ENCODE measurements around the gene CDC42SE1.

CDC42SE1 gene

DNA sequence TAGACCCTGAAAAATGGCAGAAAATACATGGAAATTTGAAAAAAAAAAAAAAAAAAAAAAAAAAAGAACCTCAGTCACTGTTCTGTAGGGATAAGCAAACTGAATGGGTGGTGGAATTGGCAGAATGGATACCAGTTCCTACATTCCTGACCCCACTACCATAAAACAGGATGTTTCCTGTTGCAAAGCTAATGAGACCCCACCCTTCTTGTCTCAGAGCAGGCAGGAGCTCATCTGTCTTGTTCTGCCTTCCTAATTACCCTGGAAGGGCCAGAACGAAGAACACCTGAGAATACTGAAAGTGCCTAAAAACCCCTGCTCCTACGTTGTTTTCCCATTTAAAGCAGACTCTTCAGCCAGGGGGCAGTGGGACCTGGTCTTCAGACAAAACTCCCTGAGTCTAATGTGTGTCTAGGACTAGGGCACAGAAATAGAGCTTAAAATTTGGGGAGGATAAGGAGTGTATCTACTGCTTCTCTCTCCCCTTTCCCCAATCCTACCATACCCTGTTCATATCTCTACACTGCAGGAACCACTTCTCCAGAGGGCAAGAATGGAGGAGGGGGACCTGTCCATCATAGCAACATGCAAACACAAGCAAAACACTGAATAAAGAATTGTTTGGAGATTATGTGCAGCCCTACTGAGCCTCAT lies 7.9 kb downstream of the CDC42SE1 start:
- no peak for DNase-seq

DNA sequence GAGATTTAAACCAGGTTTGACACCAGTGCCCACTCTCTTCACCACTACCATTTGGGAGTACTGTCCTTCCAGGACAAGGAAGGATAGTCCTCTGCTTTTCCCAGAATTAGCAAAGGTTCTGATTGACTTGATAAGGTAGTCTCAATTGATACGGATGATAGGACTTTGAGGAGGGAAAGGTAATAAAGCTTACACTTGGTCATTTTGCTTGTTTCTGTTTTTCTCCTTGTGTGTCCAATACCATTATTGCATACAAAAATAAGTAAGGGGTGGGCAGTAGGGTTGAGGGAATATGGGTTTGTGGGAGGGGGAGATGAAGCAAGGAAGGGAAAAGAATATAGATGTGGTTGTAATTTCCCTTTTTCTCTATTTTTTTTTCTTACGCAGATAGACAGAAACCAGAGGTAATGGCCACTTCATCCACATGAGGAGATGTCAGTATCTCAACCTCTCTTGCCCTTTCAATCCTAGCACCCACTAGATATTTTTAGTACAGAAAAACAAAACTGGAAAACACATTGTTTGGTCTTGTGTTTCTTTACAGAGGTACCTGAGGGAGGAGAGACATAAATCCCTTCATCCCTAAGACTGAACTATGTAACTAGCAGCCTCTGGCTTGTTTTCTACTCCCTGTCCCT lies 9.3 kb downstream of the CDC42SE1 start:
- DNase-seq = peak; percentile 37

DNA sequence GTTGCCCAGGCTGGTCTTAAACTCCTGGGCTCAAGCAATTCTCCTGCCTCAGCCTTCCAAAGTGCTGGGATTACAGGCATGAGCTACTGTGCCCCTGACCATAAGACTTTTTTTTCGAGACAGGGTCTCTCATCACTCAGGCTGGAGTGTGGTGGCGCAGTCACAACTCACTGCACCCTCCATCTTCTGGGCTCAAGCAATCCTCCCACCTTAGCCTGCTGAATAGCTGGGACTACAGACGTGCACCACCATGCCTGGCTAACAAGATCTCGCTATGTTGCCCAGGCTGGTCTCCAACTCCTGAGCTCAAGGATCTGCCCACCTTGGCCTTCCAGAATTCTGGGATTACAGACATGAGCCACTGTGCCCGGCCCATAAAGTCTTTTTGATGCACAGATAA lies 10.0 kb downstream of the CDC42SE1 start:
- DNase-seq = peak; percentile 38

DNA sequence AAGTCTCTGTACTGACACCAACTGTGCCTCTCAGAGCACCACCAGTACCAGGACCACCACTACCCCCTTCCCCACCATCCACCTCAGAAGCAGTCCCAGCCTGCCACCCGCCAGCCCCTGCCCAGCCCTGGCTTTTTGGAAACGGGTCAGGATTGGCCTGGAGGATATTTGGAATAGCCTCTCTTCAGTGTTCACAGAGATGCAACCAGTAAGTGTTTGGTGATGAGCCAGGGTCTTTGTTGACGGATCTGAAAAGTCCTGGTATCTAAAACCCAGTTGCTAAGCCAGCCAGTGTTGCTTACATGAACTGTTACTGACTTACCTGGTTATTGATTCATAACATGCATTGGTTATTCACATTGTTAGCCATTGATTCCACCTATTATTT lies 10.8 kb downstream of the CDC42SE1 start:
- no peak for DNase-seq

DNA sequence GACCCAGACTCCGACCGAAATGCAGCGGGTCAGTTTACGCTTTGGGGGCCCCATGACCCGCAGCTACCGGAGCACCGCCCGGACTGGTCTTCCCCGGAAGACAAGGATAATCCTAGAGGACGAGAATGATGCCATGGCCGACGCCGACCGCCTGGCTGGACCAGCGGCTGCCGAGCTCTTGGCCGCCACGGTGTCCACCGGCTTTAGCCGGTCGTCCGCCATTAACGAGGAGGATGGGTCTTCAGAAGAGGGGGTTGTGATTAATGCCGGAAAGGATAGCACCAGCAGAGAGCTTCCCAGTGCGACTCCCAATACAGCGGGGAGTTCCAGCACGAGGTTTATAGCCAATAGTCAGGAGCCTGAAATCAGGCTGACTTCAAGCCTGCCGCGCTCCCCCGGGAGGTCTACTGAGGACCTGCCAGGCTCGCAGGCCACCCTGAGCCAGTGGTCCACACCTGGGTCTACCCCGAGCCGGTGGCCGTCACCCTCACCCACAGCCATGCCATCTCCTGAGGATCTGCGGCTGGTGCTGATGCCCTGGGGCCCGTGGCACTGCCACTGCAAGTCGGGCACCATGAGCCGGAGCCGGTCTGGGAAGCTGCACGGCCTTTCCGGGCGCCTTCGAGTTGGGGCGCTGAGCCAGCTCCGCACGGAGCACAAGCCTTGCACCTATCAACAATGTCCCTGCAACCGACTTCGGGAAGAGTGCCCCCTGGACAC lies 11.3 kb downstream of the CDC42SE1 start:
- peak; percentile 75 for DNase-seq

DNA sequence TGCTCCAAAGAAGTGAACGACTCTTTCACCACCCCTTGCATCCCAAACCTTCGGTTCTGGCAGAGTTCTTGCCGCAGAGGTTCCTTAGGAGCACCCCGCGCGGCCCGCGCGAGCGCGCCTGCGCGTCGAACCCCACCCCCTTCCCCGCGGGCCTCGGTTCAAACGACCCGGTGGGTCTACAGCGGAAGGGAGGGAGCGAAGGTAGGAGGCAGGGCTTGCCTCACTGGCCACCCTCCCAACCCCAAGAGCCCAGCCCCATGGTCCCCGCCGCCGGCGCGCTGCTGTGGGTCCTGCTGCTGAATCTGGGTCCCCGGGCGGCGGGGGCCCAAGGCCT lies 11.9 kb downstream of the CDC42SE1 start, which contains the start of gene C1orf56:
Gene C1orf56 (plus strand): TSS at position 161 of the 334 bp plus-strand sequence. CDS start 97 bp downstream, at position 258.
- DNase-seq = peak; percentile 69

DNA sequence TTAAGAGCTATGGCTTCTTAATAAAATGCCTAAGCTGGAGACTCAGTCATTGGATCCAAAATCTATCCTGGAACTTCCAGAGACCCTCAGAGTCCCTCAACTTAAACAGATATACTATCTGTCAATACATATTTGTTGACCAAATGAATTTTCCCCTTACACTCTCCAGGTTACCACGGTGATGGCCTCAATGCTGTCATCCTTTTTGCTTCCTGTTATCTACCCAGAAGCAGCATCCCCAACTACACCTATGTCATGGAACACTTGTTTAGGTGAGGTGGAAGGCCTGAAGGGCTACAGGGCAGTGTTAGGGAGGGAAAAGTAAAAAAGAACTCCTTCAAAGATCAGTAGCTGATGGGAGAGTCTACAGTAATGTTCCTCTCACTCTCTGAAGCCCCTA lies 16.3 kb downstream of the CDC42SE1 start:
- peak; percentile 39 for DNase-seq

DNA sequence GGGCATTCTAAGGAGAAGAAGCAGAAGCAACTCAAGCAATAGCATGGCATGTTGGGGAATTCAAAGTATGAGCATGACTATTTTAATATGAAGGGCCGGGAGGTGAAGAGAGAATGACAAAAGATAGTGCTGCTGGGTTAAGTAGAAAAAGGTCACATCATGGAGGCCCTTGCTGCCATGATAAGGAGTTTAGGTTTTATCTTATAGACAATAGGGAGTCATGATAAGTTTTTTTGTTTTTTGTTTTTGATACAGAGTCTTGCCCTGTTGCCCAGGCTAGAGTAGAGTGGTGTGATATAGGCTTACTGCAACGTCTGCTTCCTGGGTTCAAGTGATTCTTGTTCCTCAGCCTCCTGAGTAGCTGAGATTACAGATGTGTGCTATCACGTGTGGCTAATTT lies 19.9 kb downstream of the CDC42SE1 start:
- no peak for DNase-seq

DNA sequence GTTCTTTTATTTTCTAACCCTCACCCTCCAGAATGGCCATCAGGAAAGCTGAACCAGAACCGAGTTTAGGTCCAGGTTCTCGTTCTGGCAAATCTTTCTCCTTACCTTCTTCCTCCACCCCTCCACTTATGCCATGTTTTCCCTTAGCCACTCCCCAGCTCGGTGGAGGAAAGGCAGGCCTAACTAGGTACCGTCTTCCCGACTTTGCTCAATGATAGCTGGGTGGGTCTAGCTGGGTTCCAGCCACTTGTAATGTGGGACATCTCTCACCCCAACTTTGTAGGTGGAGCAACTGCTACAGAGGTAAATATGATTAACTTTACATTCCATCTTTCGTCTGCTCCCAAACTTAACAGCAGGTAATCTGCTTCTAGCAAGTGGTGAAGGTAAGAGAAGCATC lies 22.4 kb downstream of the CDC42SE1 start:
- DNase-seq = no peak

DNA sequence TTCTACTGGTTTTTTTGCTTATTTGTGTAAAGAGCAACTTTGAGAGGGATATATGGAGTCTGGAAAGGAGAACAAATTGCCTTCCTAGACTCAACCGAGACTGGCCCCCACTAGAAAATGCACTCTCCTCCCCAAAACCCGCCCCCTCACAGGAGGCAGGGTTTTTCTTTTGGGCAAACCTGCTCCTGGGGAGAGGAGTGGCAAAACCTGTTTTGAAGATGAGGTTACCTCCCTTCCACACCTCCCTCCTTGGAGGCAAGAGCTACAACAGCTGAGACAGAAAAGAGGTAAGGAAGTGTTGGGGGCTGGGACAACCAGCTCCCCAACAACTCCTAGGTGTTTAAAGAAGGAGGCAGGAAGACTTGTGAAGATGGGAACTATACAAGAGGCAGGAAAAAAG lies 23.1 kb downstream of the CDC42SE1 start, which contains the start of gene BNIPL:
Gene BNIPL (plus strand): TSS at position 231 of the 400 bp plus-strand sequence. CDS start 140 bp downstream, at position 371.
- no peak for DNase-seq

DNA sequence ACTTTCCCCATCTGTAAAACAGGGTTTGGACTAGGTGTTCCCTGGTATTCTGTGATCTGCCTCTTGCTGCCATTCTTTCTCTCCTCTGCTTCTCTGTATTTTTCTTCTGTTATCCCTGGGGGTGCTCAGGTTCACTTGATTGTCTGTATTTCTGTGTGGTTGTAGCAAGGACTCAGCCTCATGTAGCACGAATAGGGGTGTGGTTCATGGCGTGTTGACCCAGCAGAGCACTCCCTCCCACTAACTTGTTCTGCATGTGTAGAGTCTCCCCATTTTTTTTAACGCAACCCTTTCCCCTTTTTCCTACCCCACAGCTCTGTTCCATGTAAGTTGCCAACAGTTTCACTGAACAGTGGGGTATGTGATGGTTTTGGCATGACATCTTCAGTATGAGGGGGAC lies 24.3 kb downstream of the CDC42SE1 start:
- no peak for DNase-seq

DNA sequence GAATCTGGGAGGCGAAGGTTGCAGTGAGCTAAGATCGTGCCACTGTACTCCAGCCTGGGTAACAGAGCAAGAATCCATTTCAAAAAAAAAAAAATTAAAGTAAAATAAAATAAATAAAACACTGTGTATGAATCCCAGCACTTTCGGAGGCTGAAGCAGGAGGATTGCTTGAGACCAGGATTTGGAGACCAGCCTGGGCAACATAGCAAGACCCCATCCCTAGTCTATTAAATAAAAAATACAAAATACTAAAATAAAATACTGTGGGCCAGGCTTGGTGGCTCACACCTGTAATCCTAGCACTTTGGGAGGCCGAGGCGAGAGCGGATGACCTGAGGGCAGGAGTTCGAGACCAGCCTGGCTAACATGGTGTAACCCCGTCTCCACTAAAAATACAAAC lies 27.3 kb downstream of the CDC42SE1 start:
- DNase-seq = no peak

DNA sequence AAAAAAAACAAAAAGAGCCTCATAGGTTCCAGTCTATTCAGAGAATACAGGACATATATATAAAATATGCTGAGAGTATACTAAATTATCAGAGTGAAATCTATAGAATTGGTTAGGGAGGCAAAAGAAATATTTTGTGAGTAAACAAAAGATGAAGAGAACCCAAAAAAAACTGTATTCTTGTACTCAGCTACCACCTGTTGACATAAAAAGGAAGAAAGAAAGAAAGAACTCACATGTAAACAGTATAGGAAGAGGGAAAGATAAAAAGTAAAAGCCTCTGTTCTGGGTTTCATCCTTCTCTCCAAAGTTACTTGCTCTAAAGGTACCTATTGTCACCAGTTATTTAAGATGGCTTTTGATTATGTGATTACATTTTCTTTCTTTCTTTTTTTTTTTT lies 33.0 kb downstream of the CDC42SE1 start:
- DNase-seq = no peak

DNA sequence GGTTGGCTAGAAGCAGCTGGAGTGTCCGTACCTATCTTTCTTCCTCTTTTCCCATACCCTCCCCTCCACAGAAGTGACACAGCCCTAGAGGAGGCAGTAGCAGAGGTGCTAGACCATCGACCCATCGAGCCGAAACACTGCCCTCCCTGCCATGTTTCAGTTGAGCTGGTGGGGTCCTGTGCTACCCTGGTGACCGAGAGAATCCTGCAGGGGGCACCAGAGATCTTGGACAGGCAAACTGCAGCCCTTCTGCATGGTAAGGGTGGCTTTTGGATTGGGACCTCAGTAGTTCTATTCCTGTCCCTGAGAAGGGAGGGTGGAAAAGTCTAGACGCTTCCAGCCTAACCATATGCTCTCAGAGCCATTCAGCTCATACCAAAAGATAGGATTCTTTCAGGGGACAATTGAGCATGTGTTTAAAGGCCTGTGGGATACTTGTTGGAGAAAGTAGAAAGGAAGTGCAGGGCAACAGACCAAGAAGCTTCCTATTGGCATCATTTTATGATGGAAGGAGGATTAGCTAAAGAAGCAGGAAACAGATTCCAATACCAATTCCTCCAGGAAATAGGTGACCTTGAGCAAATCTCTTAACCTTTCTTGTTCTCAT lies 34.8 kb downstream of the CDC42SE1 start:
- peak; percentile 91 for DNase-seq

DNA sequence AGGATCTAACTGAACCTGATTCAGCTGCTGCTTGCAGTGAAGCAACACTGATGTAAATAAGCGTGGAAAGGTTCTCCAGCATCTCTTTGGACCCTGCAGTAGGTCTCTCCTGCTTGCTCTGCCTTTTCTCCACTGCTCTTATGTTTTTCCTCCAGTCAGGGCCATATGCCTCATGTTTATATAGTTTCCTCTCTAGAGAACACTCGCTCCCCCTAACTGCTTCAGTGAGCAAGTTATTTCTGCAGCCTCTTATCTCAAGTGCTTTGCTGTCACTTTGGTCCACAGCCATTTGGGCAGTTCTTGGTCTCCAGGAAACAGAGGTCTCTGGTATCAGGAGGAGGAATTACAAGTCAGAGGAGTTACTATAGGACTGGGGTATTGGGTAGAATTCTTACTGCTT lies 45.9 kb downstream of the CDC42SE1 start:
- DNase-seq = no peak

DNA sequence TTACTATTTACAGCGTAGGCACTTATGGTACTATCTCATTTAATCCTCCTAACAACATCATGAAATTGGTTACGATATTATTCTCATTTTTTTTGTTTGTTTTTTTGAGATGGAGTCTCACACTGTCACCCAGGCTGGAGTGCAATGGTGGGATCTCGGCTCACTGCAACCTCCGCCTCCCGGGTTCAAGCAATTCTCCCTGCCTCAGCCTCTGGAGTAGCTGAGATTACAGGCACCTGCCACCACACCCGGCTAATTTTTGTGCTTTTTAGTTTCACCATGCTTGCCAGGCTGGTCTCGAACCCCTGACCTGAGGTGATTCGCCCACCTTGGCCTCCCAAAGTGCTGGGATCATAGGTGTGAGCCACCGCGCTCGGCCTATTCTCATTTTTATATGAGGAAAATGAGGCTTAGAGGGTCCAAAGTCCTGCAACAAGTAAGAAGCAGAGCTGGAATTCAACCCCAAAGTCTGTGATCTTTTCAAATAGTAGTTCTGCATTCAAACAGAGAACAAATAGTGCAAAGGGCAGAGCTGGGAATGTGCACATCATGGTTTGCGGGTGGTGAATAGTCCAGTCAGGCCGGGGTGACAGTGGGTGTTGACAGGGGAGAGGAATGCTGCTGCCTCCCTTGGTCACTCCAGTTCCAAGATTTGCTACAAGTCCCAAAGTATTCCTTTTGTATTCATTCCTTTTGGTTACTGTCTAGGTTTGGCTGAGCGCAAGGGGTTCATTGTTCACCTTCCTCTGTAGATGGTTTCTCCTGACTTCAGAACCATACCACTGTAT lies 46.5 kb downstream of the CDC42SE1 start:
- no peak for DNase-seq

DNA sequence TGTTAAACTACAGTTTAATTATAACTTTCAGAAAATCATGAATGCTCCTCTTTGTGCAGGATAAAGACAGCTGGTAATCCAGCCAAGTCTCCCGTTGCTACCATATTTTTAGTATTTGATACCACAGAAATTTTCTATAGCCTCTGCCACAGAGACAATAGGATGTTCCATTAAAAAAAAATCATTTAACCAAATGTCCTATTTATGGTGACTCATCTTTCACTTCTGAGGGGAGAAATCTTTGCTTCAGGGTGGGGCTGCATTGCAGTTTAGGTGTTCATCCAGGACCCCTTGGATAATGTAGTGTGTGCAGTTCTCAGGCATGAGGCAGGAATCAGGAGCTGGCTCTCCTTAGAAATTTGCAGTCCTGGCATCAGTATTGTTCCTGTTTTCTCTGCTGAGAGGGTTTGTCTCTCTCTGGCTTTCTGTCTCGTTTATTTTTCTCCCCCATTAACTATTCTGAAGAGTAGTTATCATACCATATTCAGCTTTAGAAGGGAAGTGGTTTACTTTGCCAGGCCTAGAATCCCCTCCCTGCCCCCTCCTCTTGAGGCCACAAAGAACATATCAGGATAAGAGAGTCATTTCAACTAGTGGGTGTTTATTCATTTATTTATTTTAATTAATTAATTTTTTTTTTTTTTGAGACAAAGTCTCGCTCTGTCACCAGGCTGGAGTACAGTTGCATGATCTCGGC lies 48.1 kb downstream of the CDC42SE1 start:
- DNase-seq = no peak

DNA sequence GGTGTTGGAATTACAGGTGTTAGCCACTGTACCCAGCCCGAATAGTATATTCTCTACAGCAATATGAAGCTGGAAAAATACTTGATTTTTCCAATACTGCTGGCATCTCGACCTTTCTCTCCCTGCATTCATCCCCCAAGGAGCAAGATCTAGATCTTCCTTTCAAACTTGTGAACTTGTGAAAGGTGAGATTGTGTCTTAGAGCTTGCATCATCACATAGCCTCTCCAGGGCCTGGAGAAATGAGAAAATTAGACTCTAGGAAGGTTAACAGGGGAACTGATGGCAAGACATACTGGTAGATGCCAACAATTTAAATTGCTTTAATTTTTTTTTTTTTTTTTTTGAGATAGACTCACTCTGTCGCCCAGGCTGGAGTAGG lies 49.1 kb downstream of the CDC42SE1 start:
- no peak for DNase-seq

DNA sequence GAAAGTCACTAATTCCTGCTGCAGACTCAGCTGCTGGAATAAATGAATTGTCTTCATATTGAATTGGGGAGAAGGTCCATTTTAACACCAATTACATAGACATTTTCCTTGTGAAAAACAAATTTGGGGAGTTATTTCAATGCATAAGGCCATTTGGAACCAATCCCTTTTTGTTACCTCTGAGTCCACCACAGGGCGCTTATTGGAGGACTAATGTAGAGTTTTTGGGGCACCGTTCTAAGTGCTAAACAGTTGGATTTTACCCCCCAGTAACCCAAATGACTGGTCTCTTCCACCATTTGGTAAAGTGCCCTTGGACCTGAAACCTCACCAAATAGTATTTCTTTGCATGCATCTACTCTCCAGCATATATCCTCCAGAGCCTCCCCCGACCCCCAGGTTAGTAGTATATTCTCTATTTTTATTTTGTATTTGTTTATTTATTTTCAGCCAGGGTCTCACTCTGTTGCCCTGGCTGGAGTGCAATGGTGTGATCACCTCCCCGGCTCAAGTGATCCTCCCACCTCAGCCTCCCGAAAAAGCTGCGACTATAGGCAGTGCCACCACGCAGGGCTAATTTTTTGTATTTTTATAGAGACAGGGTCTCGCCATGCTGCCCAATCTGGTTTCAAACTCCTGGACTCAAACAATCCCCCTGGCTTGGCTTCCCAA lies 49.6 kb downstream of the CDC42SE1 start:
- no peak for DNase-seq

DNA sequence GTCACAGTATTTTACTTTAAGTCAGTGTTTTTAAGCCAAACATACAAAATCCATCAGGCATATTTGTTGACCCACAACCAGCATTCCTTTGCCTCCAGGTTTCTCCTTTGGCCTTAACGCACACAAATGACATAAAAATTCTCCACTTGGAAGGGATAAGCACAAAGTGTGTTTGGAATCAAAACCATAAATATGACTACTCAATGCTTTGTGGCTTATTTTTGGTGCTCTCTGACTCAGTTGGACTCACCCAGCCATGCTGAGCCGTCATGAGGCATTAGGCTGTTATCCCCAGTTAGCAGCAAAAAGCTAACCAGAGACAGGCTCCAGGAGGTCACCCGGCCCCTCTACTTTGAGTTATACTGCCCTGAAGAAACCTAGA lies 50.2 kb downstream of the CDC42SE1 start:
- no peak for DNase-seq
